HepG2 (cell line): ENCODE results near the gene ARSB. TPM values are rescaled to one million over a fixed set of nuclear protein-coding genes. Genes with fewer than 3 reads are reported as not detected.

Experiments used
- AGO1 ChIP-seq: fragments of 200-400 bp; formaldehyde crosslinking; IDR thresholded peaks from 2 replicates; pipeline ENCODE4 v1.6.1; 2017; ENCODE audit warnings: mild to moderate bottlenecking, low read depth, low read length, moderate library complexity; ENCODE audit not compliant: poor library complexity, severe bottlenecking
- ARID4A ChIP-seq: sonication (generic); formaldehyde crosslinking; IDR thresholded peaks from 2 replicates; pipeline ENCODE4 v1.5.0; 2020; ENCODE audit warnings: mild to moderate bottlenecking, missing genetic modification reagents, borderline replicate concordance
- ATF2 ChIP-seq: sonication (generic); formaldehyde crosslinking; IDR thresholded peaks from 2 replicates; pipeline ENCODE4 v1.4.0; 2020; ENCODE audit warnings: missing genetic modification reagents
- BRCA1 ChIP-seq: sonication (generic); formaldehyde crosslinking; IDR thresholded peaks from 2 replicates; pipeline ENCODE4 v1.4.0; 2020; ENCODE audit warnings: missing genetic modification reagents
- FOXJ3 ChIP-seq: sonication (generic); formaldehyde crosslinking; IDR thresholded peaks from 2 replicates; pipeline ENCODE4 v1.4.0; 2020; ENCODE audit warnings: missing genetic modification reagents, mild to moderate bottlenecking, borderline replicate concordance
- GTF2F1 ChIP-seq: fragments of 150-350 bp; IDR thresholded peaks from 2 replicates; pipeline ENCODE4 v1.6.1; 2014; ENCODE audit warnings: low read length
- KLF13 ChIP-seq: sonication (generic); formaldehyde crosslinking; IDR thresholded peaks from 2 replicates; pipeline ENCODE4 v1.4.0; 2020; ENCODE audit warnings: mild to moderate bottlenecking, missing genetic modification reagents
- MNT ChIP-seq: fragments of 450-650 bp; IDR thresholded peaks from 2 replicates; pipeline ENCODE4 v1.6.1; 2016
- NCOA1 ChIP-seq: sonication (generic); formaldehyde crosslinking; IDR thresholded peaks from 2 replicates; pipeline ENCODE4 v1.9.0; 2021; ENCODE audit warnings: missing genetic modification reagents
- NFYC ChIP-seq: IDR thresholded peaks from 2 replicates; pipeline ENCODE4 v1.6.1; 2016; ENCODE audit warnings: missing genetic modification reagents, missing compliant biosample characterization
- SNAPC5 ChIP-seq: sonication (generic); formaldehyde crosslinking; IDR thresholded peaks from 2 replicates; pipeline ENCODE4 v1.8.1; 2023; ENCODE audit warnings: mild to moderate bottlenecking, missing genetic modification reagents, borderline replicate concordance
- THAP8 ChIP-seq: sonication (generic); formaldehyde crosslinking; IDR thresholded peaks from 2 replicates; pipeline ENCODE4 v1.5.1; 2020; ENCODE audit warnings: missing genetic modification reagents, mild to moderate bottlenecking, borderline replicate concordance
- TRIM22 ChIP-seq: fragments of 450-650 bp; IDR thresholded peaks from 2 replicates; pipeline ENCODE4 v1.6.1; 2017
- ZNF362 ChIP-seq: sonication (generic); formaldehyde crosslinking; IDR thresholded peaks from 2 replicates; pipeline ENCODE4 v1.4.0; 2020; ENCODE audit warnings: missing genetic modification reagents, mild to moderate bottlenecking, borderline replicate concordance
- ZNF580 ChIP-seq: IDR thresholded peaks from 2 replicates; pipeline ENCODE4 v1.6.1; 2016; ENCODE audit warnings: low read depth, borderline replicate concordance
- ZNF605 ChIP-seq: sonication (generic); formaldehyde crosslinking; IDR thresholded peaks from 2 replicates; pipeline ENCODE4 v1.8.0; 2022; ENCODE audit warnings: mild to moderate bottlenecking, missing genetic modification reagents
- ZNF773 ChIP-seq: sonication (generic); formaldehyde crosslinking; IDR thresholded peaks from 2 replicates; pipeline ENCODE4 v1.4.0; 2020; ENCODE audit warnings: missing genetic modification reagents, borderline replicate concordance
- polyA plus RNA-seq, 8 experiments: library from polyadenylated mRNA; depleted of rRNA in 3 of 8; stranded (reverse) in 7 of 8; unstranded in 1 of 8; fragments of >200 nt; fragmentation: Illumina TruSeq in 4 of 8; extraction: Trizol in 4 of 8; gene quantifications; 2 replicates each; pipeline versions ENCODE4 v1.2.1 to v1.2.3, GENCODE V29; 2011 to 2016; ENCODE audit warnings: low read depth in 4 of 8, missing spikeins in 1 of 8, mixed read lengths in 1 of 8; ENCODE audit not compliant: insufficient read depth in 1 of 8
- total RNA-seq, 5 experiments: library from RNA; depleted of rRNA; stranded (reverse); fragments of >200 nt; fragmentation: Illumina TruSeq; extraction: Trizol; gene quantifications; 2 replicates each; pipeline ENCODE4 v1.2.3, GENCODE V29; 2016; ENCODE audit warnings: low read depth in 1 of 5

The ARSB gene
- total and polyA plus RNA-seq, 2 of the 13 experiments (the other 11 are each of a cell fraction or from before 2014, with no cell fraction given), result 52.6 to 66.4 TPM

- TF ChIP-seq TRIM22 (no peak), SNAPC5 (CRISPR knock-in tag) (no peak), FOXJ3 (CRISPR knock-in tag) (no peak), ZNF773 (CRISPR knock-in tag) (no peak), NFYC (CRISPR knock-in tag) (no peak), GTF2F1 (no peak), MNT (no peak), ATF2 (CRISPR knock-in tag) (no peak; the same call in 1 of the 2 replicates), ZNF362 (CRISPR knock-in tag) (no peak), ZNF580 (0 out of 2 replicates have a peak, but pooled peaks have one; percentile 29), THAP8 (CRISPR knock-in tag) (no peak), AGO1 (no peak), BRCA1 (CRISPR knock-in tag) (no peak), NCOA1 (CRISPR knock-in tag) (no peak), KLF13 (CRISPR knock-in tag) (no peak), ZNF605 (no peak), ARID4A (CRISPR knock-in tag) (no peak)
Observed at GRCh38 chr5:78727786-78728761, 257.0 kb downstream of the ARSB start (continued).
